ENCODE data around the gene TIGD1.
A peak's percentile ranks its signal among the peaks of the same experiment; 100 is the strongest.

Gene TIGD1

GRCh38 chr2:232551250-232551638 is 887 bp upstream of the TIGD1 start:
- TF ChIP-seq CTCF (IDR thresholded peaks at IDR 0.05; ENCODE audit: low read depth, low read length): no peak
- H3K27me3 ChIP-seq: no peaks in the 10 kb centered on the region
- H3K4me1 ChIP-seq: no peaks in the 10 kb centered on the region
- H3K9me3 ChIP-seq: no peaks in the 10 kb centered on the region
- peaks cover 32% of the 10 kb centered on the region for H3K36me3 ChIP-seq
- no peak for DNase-seq
- peak overlapping the region; percentile 78 for H3K4me3 ChIP-seq (ENCODE audit: low read depth, low read length)

DNA sequence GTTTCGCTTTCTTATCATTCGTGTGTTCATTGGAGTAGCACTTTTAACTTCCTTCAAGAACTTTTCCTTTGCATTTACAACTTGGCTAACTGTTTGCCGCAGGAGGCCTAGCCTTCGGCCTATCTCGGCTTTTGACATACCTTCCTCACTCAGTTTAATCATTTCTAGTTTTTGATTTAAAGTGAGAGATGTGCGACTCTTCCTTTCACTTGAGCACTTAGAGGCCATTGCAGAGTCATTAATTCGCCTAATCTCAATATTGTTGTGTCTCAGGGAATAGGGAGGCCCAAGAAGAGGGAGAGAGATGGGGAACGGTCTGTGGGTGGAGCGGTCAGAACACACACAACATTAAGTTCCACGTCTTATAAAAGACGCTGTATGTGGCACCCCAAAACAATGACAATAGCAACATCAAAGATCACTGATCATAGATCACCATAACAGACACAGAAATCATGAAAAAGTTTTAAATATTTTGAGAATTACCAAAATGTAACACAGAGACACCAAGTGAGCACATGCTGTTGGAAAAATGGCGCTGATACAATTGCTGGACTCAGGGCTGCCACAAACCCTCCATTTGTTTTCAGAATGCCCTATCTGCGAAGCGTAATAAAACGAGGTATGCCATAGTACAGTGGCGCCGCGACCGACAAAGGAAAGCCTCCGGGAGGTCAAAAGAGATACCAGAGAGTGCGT is 553 bp downstream of the TIGD1 start:
- no peak for TF ChIP-seq CTCF (IDR thresholded peaks at IDR 0.05; ENCODE audit: low read depth, low read length)
- DNase-seq: no peak
- Histone ChIP-seq H3K4me1 (no peaks in the 10 kb centered on the region), H3K9me3 (no peaks in the 10 kb centered on the region), H3K36me3 (peaks cover 29% of the 10 kb centered on the region), H3K27me3 (no peaks in the 10 kb centered on the region), H3K4me3 (ENCODE audit: low read depth, low read length) (peak overlapping the region; percentile 78)

GRCh38 chr2:232547991-232548390 is 2.4 kb downstream of the TIGD1 start:
- TF ChIP-seq CTCF (IDR thresholded peaks at IDR 0.05; ENCODE audit: low read depth, low read length): no peak

GRCh38 chr2:232545511-232546375 is 4.6 kb downstream of the TIGD1 start:
- DNase-seq: no peak
- H3K4me3 ChIP-seq (ENCODE audit: low read depth, low read length): no peak overlapping the region
- no peaks in the 10 kb centered on the region for H3K4me1 ChIP-seq
- peaks cover 24% of the 10 kb centered on the region for H3K36me3 ChIP-seq
- H3K27me3 ChIP-seq: no peaks in the 10 kb centered on the region
- no peak for TF ChIP-seq CTCF (IDR thresholded peaks at IDR 0.05; ENCODE audit: low read depth, low read length)
- no peaks in the 10 kb centered on the region for H3K9me3 ChIP-seq

More at GRCh38 chr2:232547991-232548390, 2.4 kb downstream of the TIGD1 start:
- H3K4me3 ChIP-seq (ENCODE audit: low read depth, low read length): no peak overlapping the region
- no peaks in the 10 kb centered on the region for H3K9me3 ChIP-seq
- no peaks in the 10 kb centered on the region for H3K27me3 ChIP-seq
- H3K4me1 ChIP-seq: no peaks in the 10 kb centered on the region
- no peak for DNase-seq
- H3K36me3 ChIP-seq: peaks cover 28% of the 10 kb centered on the region

DNA sequence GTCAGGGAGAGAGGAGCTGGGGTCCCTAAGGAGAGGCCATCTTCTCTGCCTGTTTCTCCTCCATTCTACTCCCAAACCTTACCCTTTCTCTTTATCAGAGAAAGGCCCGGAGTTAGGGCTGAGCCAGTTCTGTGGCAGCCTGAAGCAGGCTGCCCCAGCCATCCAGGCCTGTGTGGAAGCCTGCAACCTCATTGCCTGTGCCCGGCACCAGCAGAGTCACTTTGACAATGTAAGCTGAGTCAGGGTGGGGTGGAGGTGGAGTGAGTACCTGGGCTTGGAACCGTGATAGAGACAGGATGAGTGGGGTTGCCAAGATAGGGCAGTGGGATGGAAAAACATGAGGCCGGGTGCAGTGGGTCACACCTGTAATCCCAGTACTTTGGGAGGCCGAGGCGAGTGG is 5.7 kb downstream of the TIGD1 start:
- TF ChIP-seq CTCF (IDR thresholded peaks at IDR 0.05; ENCODE audit: low read depth, low read length): no peak
- Histone ChIP-seq H3K4me1 (no peaks in the 10 kb centered on the region), H3K9me3 (no peaks in the 10 kb centered on the region), H3K27me3 (no peaks in the 10 kb centered on the region), H3K4me3 (ENCODE audit: low read depth, low read length) (no peak overlapping the region), H3K36me3 (peaks cover 24% of the 10 kb centered on the region)
- DNase-seq: no peak
